CD4-positive, alpha-beta T cell treated with Interleukin-4 for 4 hours (primary cell): ENCODE results near the gene SNX17.
"Not testable (repeated sequence)": the region's sequence is repeated elsewhere in the genome, so short reads cannot be mapped to it uniquely, and the experiment has no call there.

Experiments
- DNase-seq: peaks from one replicate; pipeline ENCODE4 v3.0.0-alpha.2; 2020

SNX17 gene

DNA sequence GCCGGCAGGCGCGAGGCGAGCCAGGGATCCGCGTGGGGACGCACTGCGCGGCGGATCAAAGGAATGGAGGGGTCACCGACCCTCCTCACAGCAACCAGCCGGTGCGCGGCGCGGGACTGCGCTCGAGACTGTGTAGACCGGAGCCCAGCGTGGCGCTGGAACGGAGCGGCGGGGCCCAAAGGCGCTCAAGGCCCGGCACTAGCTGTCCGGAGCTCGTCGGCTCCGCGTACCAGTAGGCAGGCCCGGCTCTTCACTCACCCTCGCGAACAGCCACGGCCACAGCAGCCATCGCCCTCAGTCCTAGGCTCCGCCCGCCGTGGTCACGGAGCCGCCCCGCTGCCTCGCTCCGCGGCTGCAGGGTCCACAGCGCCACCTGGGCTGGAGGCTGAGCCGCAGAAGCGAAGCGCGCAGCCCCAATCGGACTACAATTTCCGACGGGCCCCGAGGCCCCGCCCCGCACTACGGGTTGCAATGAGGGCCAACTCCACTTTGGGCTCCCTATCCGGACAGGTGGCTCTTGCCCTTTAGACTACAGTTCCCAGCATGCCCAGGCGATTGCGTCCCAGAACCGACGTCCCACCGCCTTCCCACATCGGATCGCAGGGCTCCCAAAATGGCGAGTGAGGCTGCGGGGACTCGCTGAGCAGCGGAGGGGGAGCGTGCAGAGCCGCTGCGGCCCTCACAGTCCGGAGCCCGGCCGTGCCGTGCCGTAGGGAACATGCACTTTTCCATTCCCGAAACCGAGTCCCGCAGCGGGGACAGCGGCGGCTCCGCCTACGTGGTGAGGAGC, at the start of gene SNX17, which contains the start of gene EIF2B4:
Gene SNX17 (plus strand): TSS at position 591 of the 790 bp plus-strand sequence. CDS start 128 bp downstream, at position 719.
Gene EIF2B4 (minus strand): TSS at position 313 of the 790 bp plus-strand sequence. CDS start 24 bp downstream, at position 289.
- DNase-seq: peak; percentile 99

GRCh38 chr2:27320958-27321543, 49.4 kb upstream of the SNX17 start:
- no peak for DNase-seq

GRCh38 chr2:27322301-27322765, 48.1 kb upstream of the SNX17 start:
- DNase-seq: no peak

DNA sequence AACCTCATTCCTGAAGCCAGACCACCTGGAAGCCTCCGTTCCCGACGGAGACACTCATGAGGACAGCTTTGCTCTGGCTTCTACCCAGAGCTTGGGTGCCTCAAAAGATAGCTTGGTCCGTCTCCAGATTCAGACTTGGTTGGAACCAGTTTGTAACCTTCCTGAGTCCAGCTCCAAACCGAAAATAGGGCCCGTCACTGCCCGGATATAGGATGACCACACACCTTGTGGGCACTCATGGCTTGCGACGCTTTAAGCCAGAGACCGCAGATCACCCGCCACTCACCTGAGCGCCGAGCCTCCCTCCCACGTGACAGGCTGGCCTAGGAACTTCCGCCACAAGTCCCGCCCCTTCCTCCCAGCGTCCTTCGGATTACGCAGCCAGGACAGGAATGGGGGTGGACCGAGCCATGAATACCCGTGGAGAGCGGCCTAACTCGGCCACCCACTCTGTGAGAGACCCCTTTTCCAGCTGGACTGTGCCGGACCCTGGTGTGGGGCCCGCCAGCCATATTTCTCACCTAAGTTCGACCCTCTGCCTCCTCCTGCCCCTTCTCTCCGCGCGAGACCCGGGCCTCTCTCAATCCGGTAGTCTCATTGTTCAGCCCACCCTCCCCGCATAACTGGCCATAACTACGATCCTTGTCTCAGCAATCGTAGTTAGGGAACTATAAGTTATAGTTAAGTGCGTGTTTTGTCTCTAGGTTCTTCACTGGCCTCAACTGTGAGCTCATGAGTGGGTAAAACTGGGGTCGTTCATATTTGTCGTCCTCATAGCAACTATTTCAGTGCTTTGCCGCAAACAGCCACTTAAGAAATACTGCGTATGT, 47.4 kb upstream of the SNX17 start, which contains the start of gene MPV17:
Gene MPV17 (minus strand): TSS at position 332 of the 830 bp plus-strand sequence. CDS start 580 bp downstream, outside the sequence.
- peak; percentile 84 for DNase-seq

DNA sequence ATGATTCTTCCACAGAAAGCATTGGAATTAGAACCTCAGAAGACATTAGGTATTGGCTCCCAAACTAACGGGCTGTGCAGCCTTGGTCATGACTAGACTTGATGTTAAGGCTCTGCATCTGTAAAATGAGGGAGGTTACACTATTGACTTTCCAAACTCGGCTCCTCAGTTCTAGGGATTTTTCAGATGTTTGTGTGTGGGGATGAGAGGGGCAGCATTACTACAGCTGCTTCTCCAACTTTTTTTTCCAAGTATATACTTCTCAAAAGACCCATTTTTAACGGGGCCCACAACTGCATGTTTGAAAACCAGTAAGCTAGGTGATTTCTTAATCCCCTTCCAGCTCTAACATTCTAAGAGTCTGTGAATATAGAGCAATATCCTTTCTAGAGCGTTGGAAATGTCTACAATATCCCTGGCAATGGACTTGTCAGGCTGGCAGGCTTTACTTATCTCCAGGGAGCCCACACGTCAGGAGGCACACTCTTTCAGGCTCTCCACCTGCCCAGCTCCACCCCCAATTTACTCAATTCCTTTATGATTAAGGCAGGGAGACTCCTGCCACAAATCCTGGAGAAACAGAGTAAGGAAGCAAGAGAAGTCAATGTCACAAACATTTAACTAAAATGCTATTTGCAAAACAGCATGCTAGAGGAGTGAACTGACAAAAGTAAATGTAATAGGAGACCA, 46.7 kb upstream of the SNX17 start:
- no peak for DNase-seq

- no peak for DNase-seq
Observed at GRCh38 chr2:27324720-27325119, 45.7 kb upstream of the SNX17 start.

GRCh38 chr2:27335311-27335710, 35.1 kb upstream of the SNX17 start:
- no peak for DNase-seq

DNA sequence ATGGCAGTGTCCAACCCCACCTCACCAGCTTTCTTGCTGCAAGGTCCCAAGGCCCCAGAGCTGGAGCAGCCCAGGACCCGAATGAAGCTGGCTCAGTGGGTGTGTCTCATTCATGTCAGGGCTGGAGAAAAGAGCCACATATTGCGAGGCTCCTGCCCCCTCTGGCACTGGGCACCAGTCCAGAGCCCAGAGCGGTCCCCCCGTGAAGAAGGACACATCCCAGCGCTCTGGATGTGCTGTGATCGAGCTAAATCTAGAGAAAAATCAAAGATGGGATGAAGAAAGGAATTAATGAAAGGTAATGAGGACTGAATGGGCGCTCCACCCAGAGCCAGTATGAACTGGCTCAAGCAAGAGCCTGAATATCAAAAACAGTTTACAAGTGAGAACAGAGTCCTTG, 34.2 kb upstream of the SNX17 start:
- no peak for DNase-seq

DNA sequence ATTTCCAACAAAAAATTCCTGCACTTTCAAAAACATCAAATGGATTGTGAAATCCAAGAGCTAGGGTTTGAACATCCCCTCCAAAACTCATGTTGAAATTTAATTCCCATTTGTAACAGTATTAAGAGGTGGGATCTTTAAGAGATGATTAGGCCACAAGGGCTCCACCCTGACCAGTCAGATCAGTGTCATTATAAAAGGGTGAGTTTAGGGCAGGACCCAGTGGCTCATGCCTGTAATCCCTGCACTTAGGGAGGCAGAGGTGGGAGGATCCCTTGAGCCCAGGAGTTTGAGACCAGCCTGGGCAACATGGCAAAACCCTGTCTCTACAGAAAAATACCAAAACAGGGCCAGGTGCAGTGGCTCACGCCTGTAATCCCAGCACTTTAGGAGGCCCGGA, 22.8 kb upstream of the SNX17 start:
- no peak for DNase-seq

DNA sequence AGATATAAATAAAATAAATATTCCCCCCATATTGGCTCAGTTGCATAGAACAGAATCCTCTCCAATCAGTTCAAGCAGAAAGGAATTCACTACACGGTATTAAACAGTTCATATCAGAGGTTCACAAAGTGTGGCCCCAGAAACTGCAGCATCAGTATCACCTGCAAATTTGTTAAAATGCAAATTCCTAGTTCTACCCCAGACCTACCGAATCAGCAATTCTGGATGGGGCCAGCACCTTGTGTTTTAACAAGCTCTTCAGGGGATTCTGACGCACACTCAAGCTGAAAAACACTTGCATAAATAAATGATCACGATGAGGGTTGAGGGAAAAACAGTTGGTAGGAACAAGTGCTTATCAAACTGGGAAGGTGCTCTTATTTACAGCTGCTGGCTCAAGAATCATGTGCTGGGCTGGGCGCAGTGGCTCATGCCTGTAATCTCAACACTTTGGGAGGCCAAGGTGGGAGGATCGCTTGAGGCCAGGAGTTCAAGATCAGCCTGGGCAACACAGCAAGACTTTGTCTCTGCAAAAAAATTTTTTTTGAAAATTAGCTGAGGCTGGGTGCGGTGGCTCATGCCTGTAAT, 20.2 kb upstream of the SNX17 start:
- no peak for DNase-seq

GRCh38 chr2:27351802-27352598, 18.4 kb upstream of the SNX17 start:
- peak; percentile 16 for DNase-seq

DNA sequence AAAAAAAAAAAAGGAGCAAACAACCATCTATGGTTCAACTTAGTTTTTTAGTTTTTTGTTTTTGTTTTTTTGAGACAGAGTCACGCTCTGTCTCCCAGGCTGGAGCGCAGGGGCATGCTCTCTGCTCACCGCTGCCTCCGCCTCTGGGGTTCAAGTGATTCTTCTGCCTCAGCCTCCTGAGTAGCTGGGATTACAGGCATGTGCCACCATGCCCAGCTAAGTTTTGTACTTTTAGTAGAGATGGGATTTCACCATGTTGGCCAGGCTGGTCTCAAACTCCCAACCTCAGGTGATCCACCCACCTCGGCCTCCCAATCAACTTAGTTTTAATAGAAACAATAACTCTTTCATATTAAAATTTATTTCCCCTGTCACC, 17.0 kb upstream of the SNX17 start:
- DNase-seq: not testable (repeated sequence)

DNA sequence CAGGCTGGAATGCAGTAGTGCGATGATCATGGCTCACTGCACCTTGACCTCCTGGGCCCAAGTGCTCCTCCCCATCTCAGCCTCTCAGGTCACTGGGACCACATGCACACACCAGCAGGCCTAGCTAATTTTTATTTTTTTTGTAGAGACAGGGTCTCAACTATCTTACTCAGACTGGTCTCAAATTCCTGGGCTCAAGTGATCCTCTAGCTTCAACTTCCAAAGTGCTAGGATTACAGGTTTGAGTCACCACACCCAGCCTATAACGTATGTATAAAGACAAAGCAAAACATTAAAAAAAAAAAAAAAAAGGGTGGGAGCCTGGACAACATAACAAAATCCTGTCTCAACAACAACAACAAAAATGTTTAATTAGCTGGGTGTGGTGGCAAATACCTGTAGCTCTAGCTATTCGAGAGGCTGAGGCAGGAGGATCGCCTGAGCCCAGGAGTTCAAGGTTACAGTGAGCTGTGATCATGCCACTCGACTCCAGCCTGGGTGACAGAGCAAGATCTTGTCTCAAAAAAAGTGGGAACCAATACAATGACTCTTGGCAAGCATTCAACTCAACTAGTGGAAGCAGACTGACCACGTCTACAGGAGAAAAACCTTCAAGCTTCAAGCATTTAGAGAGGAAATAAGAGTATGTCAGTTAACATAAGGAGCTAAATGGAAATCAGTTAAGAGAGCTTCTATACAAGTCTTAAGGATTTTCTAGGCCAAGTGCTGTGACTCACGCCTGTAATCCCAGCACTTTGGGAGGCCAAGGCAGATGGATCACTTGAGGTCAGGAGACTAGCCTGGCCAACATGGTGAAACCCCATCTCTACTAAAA, 16.4 kb upstream of the SNX17 start:
- DNase-seq: no peak

GRCh38 chr2:27354597-27354927, 15.9 kb upstream of the SNX17 start:
- DNase-seq: no peak

- DNase-seq: no peak
Observed at GRCh38 chr2:27356056-27356381, 14.4 kb upstream of the SNX17 start.

- DNase-seq: peak; percentile 95
Observed at GRCh38 chr2:27356382-27357181, 13.8 kb upstream of the SNX17 start, which contains the start of gene GTF3C2. Gene GTF3C2 (minus strand): TSS chr2:27356764. CDS start chr2:27343554, 13,210 bp downstream.

DNA sequence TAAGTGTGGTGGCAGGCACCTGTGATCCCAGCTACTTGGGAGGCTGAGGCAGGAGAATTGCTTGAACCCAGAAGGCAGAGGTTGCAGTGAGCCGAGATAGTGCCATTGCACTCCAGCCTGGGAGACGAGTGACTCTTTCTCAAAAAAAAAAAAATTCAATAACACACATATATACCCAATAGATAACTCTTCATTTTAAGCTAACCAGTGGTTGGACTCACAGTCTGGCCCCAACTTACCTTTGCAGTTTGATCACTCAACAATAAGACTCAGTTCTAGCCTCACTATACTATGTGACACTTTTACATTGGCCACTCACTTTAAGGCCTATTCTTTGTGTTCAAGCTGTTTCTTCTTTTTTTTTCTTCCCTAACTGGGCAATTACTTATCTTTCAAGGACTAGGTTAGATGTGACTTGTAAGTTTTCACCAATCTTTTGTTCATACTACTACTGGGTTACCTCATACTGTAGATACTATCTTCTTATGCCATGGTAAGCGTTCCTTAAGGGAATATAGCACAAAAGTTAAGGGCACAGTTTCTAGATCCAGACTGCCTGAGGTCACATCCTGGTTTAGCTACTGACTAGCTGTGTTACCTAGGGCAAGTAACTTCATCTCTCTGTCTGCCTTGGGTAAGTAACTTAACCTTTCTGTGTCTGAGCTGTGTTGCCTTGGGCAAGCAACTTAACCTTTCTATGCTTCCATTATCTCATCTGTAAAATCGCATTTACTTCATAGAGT, 7.6 kb upstream of the SNX17 start:
- DNase-seq: no peak

DNA sequence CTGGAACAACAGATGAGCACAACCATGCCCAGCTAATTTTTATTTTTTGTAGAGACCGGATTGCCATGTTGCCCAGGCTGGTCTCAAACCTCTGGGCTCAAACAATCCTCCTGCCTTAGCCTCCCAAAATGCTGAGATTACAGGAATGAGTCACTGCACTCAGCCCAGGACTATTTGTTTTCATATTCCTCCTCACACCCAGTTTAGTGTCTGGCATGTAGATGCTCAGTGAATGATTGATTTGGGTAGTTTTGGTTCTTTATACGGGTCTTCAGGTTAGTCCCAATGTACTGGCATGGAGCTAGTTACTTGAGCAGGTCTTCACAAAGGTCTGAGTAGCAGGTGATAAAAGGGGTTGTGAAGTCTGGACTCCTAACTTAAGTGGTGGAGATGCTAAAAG, 6.5 kb upstream of the SNX17 start:
- no peak for DNase-seq

DNA sequence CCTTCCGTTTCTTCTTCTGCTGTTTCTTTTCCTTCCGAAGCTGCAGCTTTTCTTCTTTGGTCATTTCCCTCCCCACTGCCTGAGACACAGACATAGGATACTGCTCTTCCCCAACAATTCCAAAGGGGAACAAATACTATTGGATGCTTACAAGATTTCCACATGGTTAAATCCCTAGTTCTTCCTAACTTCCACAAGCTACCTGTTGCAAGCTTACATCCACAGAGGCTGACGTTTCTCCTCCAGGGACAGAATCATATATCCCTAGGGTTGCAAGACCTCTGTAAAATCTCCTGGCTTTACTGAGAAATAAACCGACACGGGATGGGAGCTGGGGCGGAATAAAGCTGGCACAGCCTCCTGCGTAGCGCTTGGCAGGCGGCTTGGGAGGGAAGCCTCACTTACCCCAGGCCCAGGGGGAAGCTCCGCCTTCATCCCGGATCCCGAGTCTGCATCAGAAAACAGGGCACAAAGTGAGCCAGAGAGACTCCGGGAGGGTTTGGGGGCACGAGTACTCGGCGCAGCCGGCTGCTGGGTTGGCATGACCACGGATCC, 868 bp upstream of the SNX17 start:
- no peak for DNase-seq
